Memory B cell (primary cell): ENCODE measurements around the gene ETDA.
"Not testable (repeated sequence)": the region's sequence is repeated elsewhere in the genome, so short reads cannot be mapped to it uniquely, and the experiment has no call there.

Experiments used
- ATAC-seq: fragments of 150-1000 bp; cut with Tn5 transposase; 2 replicates; pipeline ENCODE4 v1.10.0; 2021; ENCODE audit warnings: low read depth, mild to moderate bottlenecking, moderate library complexity
- DNase-seq, 2 donors: peaks; one replicate each; pipeline ENCODE4 v3.0.0; 2022; ENCODE audit warnings: low spot score in 2 of 2
- H3K27ac Mint-ChIP-seq: one replicate; pipeline ENCODE4 v1.8.0; 2022; ENCODE audit warnings: mild to moderate bottlenecking, moderate library complexity, mixed read lengths
- H3K27me3 Mint-ChIP-seq: one replicate; pipeline ENCODE4 v1.8.0; 2022; ENCODE audit warnings: mixed read lengths
- H3K36me3 Mint-ChIP-seq: one replicate; pipeline ENCODE4 v1.8.0; 2022; ENCODE audit warnings: mild to moderate bottlenecking, mixed read lengths
- H3K4me1 Mint-ChIP-seq: one replicate; pipeline ENCODE4 v1.8.0; 2022; ENCODE audit warnings: mixed read lengths
- H3K4me3 Mint-ChIP-seq: one replicate; pipeline ENCODE4 v1.8.0; 2022; ENCODE audit warnings: mild to moderate bottlenecking, moderate library complexity, mixed read lengths
- H3K9me3 Mint-ChIP-seq: one replicate; pipeline ENCODE4 v1.8.0; 2022; ENCODE audit warnings: mixed read lengths

Gene ETDA

DNA sequence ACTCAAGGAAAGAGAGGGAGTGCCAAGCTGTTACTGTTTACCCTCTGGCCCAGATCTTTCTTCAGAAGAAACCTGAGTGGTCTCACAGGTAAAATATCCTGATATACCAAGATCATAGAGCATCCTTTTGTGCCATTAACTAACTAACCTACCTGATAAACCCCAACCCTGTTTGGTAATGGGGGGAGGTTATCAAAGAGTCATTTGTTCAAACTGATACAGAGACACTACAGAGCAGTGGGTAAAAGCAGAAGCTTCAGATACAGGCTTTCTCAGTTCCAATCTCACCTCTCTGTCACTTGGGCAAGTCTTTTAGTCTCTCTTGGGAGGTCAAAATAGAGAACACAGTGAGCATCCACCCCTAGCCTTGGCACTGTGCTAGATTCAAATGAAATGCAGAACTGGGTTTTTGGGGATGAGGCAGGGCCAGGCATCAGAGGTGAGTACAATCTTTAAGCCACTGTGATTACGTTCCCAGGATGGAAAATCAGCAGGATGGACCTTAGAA is at the start of gene ETDA:
Gene ETDA, plus strand, starts transcription at position 51 of the 508 bp plus-strand sequence. CDS start 1,216 bp downstream, outside the sequence.
- not testable (repeated sequence) for H3K4me3 Mint-ChIP-seq, H3K36me3 Mint-ChIP-seq, H3K27me3 Mint-ChIP-seq, DNase-seq, H3K9me3 Mint-ChIP-seq, H3K27ac Mint-ChIP-seq, H3K4me1 Mint-ChIP-seq, ATAC-seq

- not testable (repeated sequence) for H3K9me3 Mint-ChIP-seq, ATAC-seq, H3K36me3 Mint-ChIP-seq, H3K27me3 Mint-ChIP-seq, H3K4me3 Mint-ChIP-seq, H3K27ac Mint-ChIP-seq, H3K4me1 Mint-ChIP-seq
- peak; percentile 1 to 30 for DNase-seq
These were observed 45.4 kb upstream of the ETDA start for GRCh38 chrX:135206427-135206826.

DNA sequence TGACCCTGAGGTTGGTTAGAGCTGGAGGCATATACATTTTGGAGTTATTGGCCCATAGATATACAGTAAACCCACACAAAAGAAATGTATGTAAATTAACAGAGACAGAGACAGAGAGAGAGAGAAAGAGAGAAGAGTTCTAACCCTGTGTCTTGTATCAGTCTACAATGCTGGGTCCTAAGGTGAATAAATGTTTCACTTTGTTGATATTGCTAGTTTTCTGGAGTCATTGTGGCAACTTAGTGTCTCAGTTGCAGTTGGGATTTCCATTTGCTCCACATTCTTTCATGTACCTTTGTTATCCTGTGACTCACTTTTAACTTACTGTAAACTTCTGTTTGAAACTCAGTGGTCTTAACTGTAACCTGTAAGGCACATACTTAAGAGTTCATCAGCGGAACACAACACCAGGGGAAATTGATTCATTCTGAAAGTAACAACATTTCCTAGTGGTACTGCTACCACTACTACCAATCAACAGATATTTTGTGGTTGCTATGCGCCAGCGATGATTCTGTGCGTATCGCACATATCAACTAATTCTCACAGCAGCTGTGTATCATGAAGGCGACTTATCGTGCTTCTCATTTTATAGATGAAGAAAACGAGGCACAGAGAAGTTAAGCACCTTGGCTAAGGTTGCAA is 38.5 kb upstream of the ETDA start:
- Mint-ChIP-seq H3K4me3 (no peak overlapping the region), H3K27me3 (peaks cover 5% of the 10 kb centered on the region), H3K4me1 (peaks cover 5% of the 10 kb centered on the region), H3K36me3 (no peaks in the 10 kb centered on the region), H3K9me3 (no peaks in the 10 kb centered on the region), H3K27ac (no peak overlapping the region)
- DNase-seq = no peak
- no peak for ATAC-seq

GRCh38 chrX:135245989-135246388 is 5.9 kb upstream of the ETDA start:
- H3K36me3 Mint-ChIP-seq, H3K9me3 Mint-ChIP-seq, DNase-seq, H3K4me1 Mint-ChIP-seq, H3K4me3 Mint-ChIP-seq, H3K27me3 Mint-ChIP-seq, H3K27ac Mint-ChIP-seq: not testable (repeated sequence)
- ATAC-seq = peak; percentile 62

DNA sequence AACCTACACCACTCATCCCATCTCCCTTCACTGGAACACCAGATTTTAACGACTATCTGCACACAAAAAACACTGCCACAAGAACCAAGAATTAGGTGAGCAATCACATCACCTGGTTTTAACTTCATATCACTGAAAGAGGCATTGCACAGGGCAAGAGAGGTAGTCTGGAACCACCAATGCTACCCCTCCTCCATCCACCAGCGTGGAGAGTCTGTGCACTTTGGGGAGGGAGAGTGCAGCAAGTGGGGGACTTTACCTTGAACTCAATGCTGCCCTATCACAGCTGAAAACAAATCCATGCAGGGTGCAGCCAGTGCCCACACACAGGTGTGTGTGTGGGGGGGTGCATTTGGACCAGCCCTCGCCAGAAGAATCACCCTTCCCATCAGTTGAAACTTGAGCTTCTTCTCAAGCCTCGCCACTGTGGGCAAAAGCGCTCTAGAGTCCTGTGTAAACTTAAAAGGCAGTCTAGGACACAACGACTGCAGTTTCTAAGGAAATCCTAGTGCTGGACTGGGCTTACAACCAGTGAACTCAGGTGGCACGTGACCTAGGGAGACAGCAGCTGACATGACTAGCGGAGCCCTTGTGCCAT is 4.3 kb downstream of the ETDA start:
- H3K27me3 Mint-ChIP-seq, ATAC-seq, DNase-seq, H3K27ac Mint-ChIP-seq, H3K4me3 Mint-ChIP-seq, H3K36me3 Mint-ChIP-seq, H3K4me1 Mint-ChIP-seq, H3K9me3 Mint-ChIP-seq: not testable (repeated sequence)

- DNase-seq (no peak), ATAC-seq (no peak)
- peaks cover 2% of the 10 kb centered on the region for H3K27me3 Mint-ChIP-seq
- no peaks in the 10 kb centered on the region for H3K9me3 Mint-ChIP-seq
- H3K4me3 Mint-ChIP-seq = no peak overlapping the region
- H3K4me1 Mint-ChIP-seq = no peaks in the 10 kb centered on the region
- no peak overlapping the region for H3K27ac Mint-ChIP-seq
- peaks cover 2% of the 10 kb centered on the region for H3K36me3 Mint-ChIP-seq
These were observed 5.1 kb downstream of the ETDA start for GRCh38 chrX:135256923-135257322.

GRCh38 chrX:135257469-135257868 is 5.6 kb downstream of the ETDA start:
- H3K9me3 Mint-ChIP-seq = no peaks in the 10 kb centered on the region
- no peak overlapping the region for H3K4me3 Mint-ChIP-seq
- DNase-seq (no peak), ATAC-seq (no peak)
- no peak overlapping the region for H3K27ac Mint-ChIP-seq
- peaks cover 2% of the 10 kb centered on the region for H3K27me3 Mint-ChIP-seq
- H3K4me1 Mint-ChIP-seq = no peaks in the 10 kb centered on the region
- H3K36me3 Mint-ChIP-seq = peaks cover 2% of the 10 kb centered on the region

- not testable (repeated sequence) for DNase-seq, H3K36me3 Mint-ChIP-seq, H3K4me3 Mint-ChIP-seq, ATAC-seq, H3K27me3 Mint-ChIP-seq, H3K9me3 Mint-ChIP-seq, H3K4me1 Mint-ChIP-seq
- H3K27ac Mint-ChIP-seq = peak overlapping the region; percentile 25
These were observed 9.1 kb downstream of the ETDA start for GRCh38 chrX:135260976-135261375.

GRCh38 chrX:135263376-135263775 is 11.5 kb downstream of the ETDA start:
- not testable (repeated sequence) for H3K36me3 Mint-ChIP-seq, H3K4me1 Mint-ChIP-seq, H3K4me3 Mint-ChIP-seq, ATAC-seq, H3K9me3 Mint-ChIP-seq, DNase-seq, H3K27ac Mint-ChIP-seq, H3K27me3 Mint-ChIP-seq

DNA sequence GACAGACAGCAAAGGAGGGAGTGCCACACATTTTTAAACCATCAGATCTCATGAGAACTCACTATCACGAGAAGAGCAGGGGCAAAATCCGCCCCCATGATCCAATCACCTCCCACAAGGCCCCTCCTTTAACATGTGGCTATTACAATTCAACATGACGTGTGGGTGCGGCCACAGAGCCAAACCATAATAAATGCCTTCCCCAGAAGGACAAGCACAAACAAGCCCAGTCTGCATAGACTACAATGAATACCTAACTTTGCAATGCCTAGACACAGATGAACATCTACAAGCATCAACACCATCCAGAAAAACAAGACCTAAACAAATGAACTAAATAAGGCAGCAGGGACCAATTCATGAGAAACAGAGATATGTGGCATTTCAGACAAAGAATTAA is 12.3 kb downstream of the ETDA start:
- peaks cover 6% of the 10 kb centered on the region for H3K27me3 Mint-ChIP-seq
- no peaks in the 10 kb centered on the region for H3K4me1 Mint-ChIP-seq
- peaks cover 3% of the 10 kb centered on the region for H3K36me3 Mint-ChIP-seq
- H3K9me3 Mint-ChIP-seq = peaks cover 5% of the 10 kb centered on the region
- no peak overlapping the region for H3K27ac Mint-ChIP-seq
- DNase-seq (no peak), ATAC-seq (no peak)
- H3K4me3 Mint-ChIP-seq = no peak overlapping the region

GRCh38 chrX:135273162-135273561 is 21.3 kb downstream of the ETDA start:
- no peak for DNase-seq
- no peak for ATAC-seq
- Mint-ChIP-seq H3K36me3 (no peaks in the 10 kb centered on the region), H3K9me3 (peaks cover 2% of the 10 kb centered on the region), H3K4me1 (no peaks in the 10 kb centered on the region), H3K27ac (no peak overlapping the region), H3K4me3 (no peak overlapping the region), H3K27me3 (no peaks in the 10 kb centered on the region)

DNA sequence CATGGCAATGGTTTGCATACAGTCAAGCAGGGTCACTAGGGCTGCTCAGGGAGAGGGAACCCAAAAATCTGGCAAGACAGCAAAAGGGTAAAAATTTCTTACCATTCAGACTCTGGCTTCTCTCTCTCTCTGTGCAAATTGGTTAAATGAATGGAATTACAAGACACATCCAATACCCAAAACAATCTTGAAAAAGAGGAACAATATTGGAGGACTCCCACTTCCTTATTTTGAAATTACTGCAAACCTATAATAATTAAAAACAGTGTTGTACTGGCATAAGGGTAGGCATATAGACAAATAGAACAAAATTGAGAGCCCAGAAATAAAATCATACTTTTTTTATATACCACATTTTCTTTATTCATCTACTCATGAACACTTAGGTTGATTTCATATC is 24.1 kb downstream of the ETDA start:
- DNase-seq (no peak), ATAC-seq (no peak)
- Mint-ChIP-seq H3K27me3 (no peaks in the 10 kb centered on the region), H3K27ac (no peak overlapping the region), H3K4me1 (no peaks in the 10 kb centered on the region), H3K36me3 (peaks cover 2% of the 10 kb centered on the region), H3K4me3 (no peak overlapping the region), H3K9me3 (peaks cover 12% of the 10 kb centered on the region)

DNA sequence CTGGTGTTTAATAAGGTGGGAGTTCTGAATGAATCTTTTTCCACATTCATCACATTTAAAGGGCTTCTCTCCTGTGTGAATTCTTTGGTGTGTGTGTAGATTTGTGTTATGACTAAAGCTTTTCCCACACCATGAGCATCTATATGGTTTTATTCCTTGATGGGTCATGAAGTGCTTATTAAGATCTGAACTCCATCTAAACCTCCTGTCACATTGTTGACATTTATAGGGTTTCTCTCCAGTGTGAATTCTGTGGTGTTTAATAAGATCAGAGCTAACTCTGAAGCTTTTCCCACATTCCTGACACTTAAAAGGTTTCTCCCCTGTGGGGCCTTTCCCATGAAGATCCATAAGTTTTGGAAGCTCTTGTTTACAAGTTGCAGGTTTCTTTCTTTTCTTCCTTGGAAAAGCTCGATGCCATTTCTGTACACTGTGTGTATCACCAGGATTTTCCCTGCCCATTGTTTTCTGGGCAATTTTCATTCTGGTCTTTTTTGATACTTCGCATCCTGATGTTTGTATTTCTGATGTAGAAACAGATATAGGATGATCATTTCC is 35.5 kb downstream of the ETDA start:
- DNase-seq = no peak
- ATAC-seq = no peak
- Mint-ChIP-seq H3K4me3 (no peak overlapping the region), H3K27ac (no peak overlapping the region), H3K4me1 (no peaks in the 10 kb centered on the region), H3K27me3 (no peaks in the 10 kb centered on the region), H3K36me3 (peaks cover 33% of the 10 kb centered on the region), H3K9me3 (peaks cover 4% of the 10 kb centered on the region)

DNA sequence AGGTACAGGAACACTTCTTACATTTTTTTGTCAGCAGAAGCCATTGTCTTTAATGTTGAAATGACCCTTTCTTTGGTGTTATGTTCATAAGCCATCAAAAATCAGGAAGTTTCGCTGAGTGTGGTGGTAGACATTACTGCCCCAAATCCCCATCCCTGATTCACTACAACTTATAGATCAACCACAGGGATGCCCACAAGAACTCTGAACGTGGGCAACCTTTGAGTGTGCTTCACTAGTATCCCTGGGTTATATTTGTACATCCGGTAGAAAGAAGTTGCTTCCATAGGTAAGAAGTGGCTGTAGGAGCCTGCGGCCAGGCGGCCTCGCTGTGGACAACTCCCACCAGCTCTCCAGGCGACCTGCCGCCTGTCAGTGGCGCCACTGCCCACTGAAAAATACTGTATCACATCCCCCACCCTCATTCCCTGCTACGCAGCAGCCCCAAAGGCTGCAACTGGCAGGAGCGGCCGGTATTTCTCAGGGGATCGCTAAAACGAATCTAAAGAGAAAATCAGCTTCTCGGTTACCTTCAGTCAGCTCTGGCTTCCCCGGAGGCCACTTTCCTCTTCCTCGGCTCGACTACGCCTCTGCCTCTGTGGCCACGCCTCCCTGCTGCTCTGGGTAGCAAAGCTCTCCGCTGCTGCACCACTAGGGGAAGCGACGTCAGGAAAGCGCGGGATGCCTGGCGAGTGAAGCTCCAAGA is 43.5 kb downstream of the ETDA start:
- H3K36me3 Mint-ChIP-seq = peaks cover 18% of the 10 kb centered on the region
- peak overlapping the region; percentile 89 for H3K4me3 Mint-ChIP-seq
- ATAC-seq (peak; percentile 99), DNase-seq (peak; percentile 19 to 39)
- peaks cover 3% of the 10 kb centered on the region for H3K9me3 Mint-ChIP-seq
- H3K27ac Mint-ChIP-seq = peak overlapping the region; percentile 87
- H3K27me3 Mint-ChIP-seq = no peaks in the 10 kb centered on the region
- H3K4me1 Mint-ChIP-seq = peaks cover 3% of the 10 kb centered on the region
